Keratinocyte (primary cell): ENCODE measurements around the gene KCNJ9. TPM values are rescaled to one million over a fixed set of nuclear protein-coding genes. Genes with fewer than 3 reads are reported as not detected.
A peak's percentile ranks its signal among the peaks of the same experiment; 100 is the strongest.

Experiments
- DNase-seq: peaks from one replicate; pipeline ENCODE4 v3.0.0-alpha.2; 2011; ENCODE audit warnings: low read depth, missing footprints, low spot score
- FAIRE-seq: peaks from 2 replicates; lab custom pipeline; 2011; peaks lifted over from hg19 to GRCh38; lab: Jason Lieb, UNC
- H2AFZ ChIP-seq: 2 replicates; pipeline ENCODE4 v1.6.0; 2012; ENCODE audit warnings: low read length, control low read depth, inconsistent platforms; ENCODE audit not compliant: control insufficient read depth
- H3K27ac ChIP-seq: 2 replicates; pipeline ENCODE4 v1.5.1; 2011; ENCODE audit warnings: low read length; ENCODE audit not compliant: control insufficient read depth, insufficient read depth
- H3K27me3 ChIP-seq: 3 replicates; pipeline ENCODE4 v1.6.0; 2011; ENCODE audit warnings: low read length; ENCODE audit not compliant: control insufficient read depth, insufficient read depth; ENCODE audit errors: extremely low read depth
- H3K36me3 ChIP-seq, 2 experiments: 2 replicates in 1 of 2; 3 replicates in 1 of 2; pipeline ENCODE4 v1.5.1; 2011; ENCODE audit warnings: low read length in 2 of 2, mild to moderate bottlenecking in 1 of 2; ENCODE audit not compliant: control insufficient read depth in 2 of 2, insufficient read depth in 2 of 2; ENCODE audit errors: extremely low read depth in 1 of 2
- H3K4me1 ChIP-seq: 3 replicates; pipeline ENCODE4 v1.5.1; 2011; ENCODE audit warnings: low read length; ENCODE audit not compliant: control insufficient read depth, insufficient read depth; ENCODE audit errors: extremely low read depth
- H3K4me2 ChIP-seq: 3 replicates; pipeline ENCODE4 v1.6.0; 2011; ENCODE audit warnings: low read depth, low read length; ENCODE audit not compliant: control insufficient read depth, insufficient read depth; ENCODE audit errors: extremely low read depth
- H3K4me3 ChIP-seq, 3 experiments: fragments of 200-600 bp in 1 of 3; sonication (generic) in 1 of 3; 2 replicates in 2 of 3; 3 replicates in 1 of 3; pipeline ENCODE4 v1.5.1; 2011 to 2016; ENCODE audit warnings: low read length in 3 of 3, mild to moderate bottlenecking in 3 of 3, control low read depth in 2 of 3, inconsistent platforms in 1 of 3, low read depth in 1 of 3, mixed read lengths in 1 of 3, mixed run types in 1 of 3, moderate library complexity in 1 of 3; ENCODE audit not compliant: control insufficient read depth in 2 of 3, insufficient read depth in 2 of 3; ENCODE audit errors: extremely low read depth in 1 of 3
- H3K79me2 ChIP-seq: 2 replicates; pipeline ENCODE4 v1.6.0; 2012; ENCODE audit warnings: low read length; ENCODE audit not compliant: control insufficient read depth, insufficient read depth
- H3K9ac ChIP-seq: 3 replicates; pipeline ENCODE4 v1.6.0; 2011; ENCODE audit warnings: low read length; ENCODE audit not compliant: control insufficient read depth, insufficient read depth; ENCODE audit errors: extremely low read depth
- H3K9me1 ChIP-seq: 3 replicates; pipeline ENCODE4 v1.6.0; 2011; ENCODE audit warnings: low read length; ENCODE audit not compliant: control insufficient read depth, insufficient read depth; ENCODE audit errors: extremely low read depth
- H3K9me3 ChIP-seq: 2 replicates; pipeline ENCODE4 v1.5.1; 2012; ENCODE audit warnings: low read depth, low read length; ENCODE audit not compliant: control insufficient read depth
- H4K20me1 ChIP-seq: 3 replicates; pipeline ENCODE4 v1.6.0; 2011; ENCODE audit warnings: low read length; ENCODE audit not compliant: control insufficient read depth, insufficient read depth; ENCODE audit errors: extremely low read depth
- EZH2 ChIP-seq: IDR thresholded peaks from one replicate; pipeline ENCODE4 v1.6.1; 2012; ENCODE audit warnings: inconsistent platforms, mild to moderate bottlenecking, low read length, moderate library complexity
- dilution Hi-C: fragments of 300-500 bp; cut with MboI; formaldehyde crosslinking; loops from one replicate; pipeline ENCODE4 v1.7.0; 2020; ENCODE audit warnings: low sequenced_read_pairs; ENCODE audit not compliant: extremely low pct_ligation_motif_present
- polyA plus RNA-seq, 5 experiments: library from polyadenylated mRNA; depleted of rRNA in 3 of 5; stranded (reverse) in 3 of 5; stranded (forward) in 1 of 5; unstranded in 1 of 5; fragments of >200 nt; gene quantifications; 1 replicate in 1 of 5; 2 replicates in 3 of 5; 3 replicates in 1 of 5; pipeline versions ENCODE4 v1.2.1 to v1.2.3, GENCODE V29; 2011 to 2012; ENCODE audit warnings: missing spikeins in 2 of 5, low read depth in 1 of 5, low replicate concordance in 1 of 5
- TF ChIP-seq, protein P1 (sequence below), 3 experiments: IDR thresholded peaks in 1 of 3; conservative IDR thresholded peaks in 1 of 3; optimal IDR thresholded peaks in 1 of 3; 2 replicates in 2 of 3; 3 replicates in 1 of 3; pipeline versions ENCODE3 to v1.5.1; 2011; ENCODE audit warnings: low read length in 3 of 3, mild to moderate bottlenecking in 3 of 3, moderate library complexity in 2 of 3, control low read depth in 1 of 3, inconsistent platforms in 1 of 3; ENCODE audit not compliant: insufficient read depth in 2 of 3; ENCODE audit errors: extremely low read depth in 1 of 3

The KCNJ9 gene
- polyA plus RNA-seq, 1 donor (not counting 4 experiments of a cell fraction or from before 2014, with no cell fraction given) = not detected

DNA sequence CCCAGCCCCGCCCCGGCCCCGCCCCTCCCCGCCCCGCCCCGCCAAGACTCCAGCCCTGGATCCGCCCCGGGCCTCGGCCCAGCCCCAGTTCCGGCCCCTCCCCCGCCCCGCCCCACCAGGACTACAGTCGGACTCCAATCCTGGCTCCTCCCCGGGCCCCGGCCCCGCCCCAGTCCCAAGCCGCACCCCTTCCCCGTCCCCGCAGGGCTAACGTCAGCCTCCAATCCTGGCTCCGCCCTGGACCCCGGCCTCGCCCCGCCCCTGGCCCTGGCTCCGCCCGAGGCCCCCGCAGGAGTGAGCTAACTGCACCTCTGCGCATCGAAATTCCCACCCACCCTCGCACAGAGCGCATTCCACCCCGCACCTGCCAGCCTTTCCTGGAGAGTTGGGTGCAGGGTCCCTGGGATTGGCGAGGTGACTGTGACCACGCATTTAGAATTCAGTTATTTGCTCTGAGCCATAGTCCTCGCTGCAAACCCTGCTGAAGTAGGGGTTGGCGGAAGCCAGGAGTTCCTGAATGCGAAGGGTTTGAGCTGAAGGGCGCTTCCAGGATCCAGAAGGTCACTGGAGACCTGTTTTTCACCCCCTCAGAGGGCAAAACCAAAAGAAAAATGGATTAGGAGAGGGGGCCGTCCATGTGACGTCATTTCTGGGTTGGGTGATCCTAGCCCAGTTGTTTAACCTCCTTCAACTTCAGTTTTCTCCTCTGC lies 17.7 kb downstream of the KCNJ9 start:
- peak overlapping the region; percentile 61 for H2AFZ ChIP-seq
- no peaks in the 10 kb centered on the region for H4K20me1 ChIP-seq
- H3K4me3 ChIP-seq = peak overlapping the region; percentile 4 to 18 (median 12)
- peak overlapping the region; percentile 22 for H3K27ac ChIP-seq
- dilution Hi-C loops = no loop called here
- TF ChIP-seq EZH2 = no peak
- TF ChIP-seq, protein P1, sequence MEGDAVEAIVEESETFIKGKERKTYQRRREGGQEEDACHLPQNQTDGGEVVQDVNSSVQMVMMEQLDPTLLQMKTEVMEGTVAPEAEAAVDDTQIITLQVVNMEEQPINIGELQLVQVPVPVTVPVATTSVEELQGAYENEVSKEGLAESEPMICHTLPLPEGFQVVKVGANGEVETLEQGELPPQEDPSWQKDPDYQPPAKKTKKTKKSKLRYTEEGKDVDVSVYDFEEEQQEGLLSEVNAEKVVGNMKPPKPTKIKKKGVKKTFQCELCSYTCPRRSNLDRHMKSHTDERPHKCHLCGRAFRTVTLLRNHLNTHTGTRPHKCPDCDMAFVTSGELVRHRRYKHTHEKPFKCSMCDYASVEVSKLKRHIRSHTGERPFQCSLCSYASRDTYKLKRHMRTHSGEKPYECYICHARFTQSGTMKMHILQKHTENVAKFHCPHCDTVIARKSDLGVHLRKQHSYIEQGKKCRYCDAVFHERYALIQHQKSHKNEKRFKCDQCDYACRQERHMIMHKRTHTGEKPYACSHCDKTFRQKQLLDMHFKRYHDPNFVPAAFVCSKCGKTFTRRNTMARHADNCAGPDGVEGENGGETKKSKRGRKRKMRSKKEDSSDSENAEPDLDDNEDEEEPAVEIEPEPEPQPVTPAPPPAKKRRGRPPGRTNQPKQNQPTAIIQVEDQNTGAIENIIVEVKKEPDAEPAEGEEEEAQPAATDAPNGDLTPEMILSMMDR (optimal IDR thresholded peaks at IDR 0.05 in 1 of 3, IDR thresholded peaks at IDR 0.05 in 1 of 3, conservative IDR thresholded peaks at IDR 0.05 in 1 of 3; ENCODE audit: extremely low read depth in 1 of 3, insufficient read depth in 2 of 3, low read length in 3 of 3) = no peak
- DNase-seq = peak; percentile 50
- peak overlapping the region; percentile 20 for H3K9ac ChIP-seq
- H3K9me3 ChIP-seq = no peaks in the 10 kb centered on the region
- no peak for FAIRE-seq
- peaks cover 0 to 3% of the 10 kb centered on the region in 2 experiments for H3K36me3 ChIP-seq
- H3K4me2 ChIP-seq = peak overlapping the region; percentile 69
- H3K9me1 ChIP-seq = no peaks in the 10 kb centered on the region
- no peaks in the 10 kb centered on the region for H3K27me3 ChIP-seq
- H3K4me1 ChIP-seq = peaks cover 24% of the 10 kb centered on the region
- H3K79me2 ChIP-seq = peaks cover 9% of the 10 kb centered on the region

DNA sequence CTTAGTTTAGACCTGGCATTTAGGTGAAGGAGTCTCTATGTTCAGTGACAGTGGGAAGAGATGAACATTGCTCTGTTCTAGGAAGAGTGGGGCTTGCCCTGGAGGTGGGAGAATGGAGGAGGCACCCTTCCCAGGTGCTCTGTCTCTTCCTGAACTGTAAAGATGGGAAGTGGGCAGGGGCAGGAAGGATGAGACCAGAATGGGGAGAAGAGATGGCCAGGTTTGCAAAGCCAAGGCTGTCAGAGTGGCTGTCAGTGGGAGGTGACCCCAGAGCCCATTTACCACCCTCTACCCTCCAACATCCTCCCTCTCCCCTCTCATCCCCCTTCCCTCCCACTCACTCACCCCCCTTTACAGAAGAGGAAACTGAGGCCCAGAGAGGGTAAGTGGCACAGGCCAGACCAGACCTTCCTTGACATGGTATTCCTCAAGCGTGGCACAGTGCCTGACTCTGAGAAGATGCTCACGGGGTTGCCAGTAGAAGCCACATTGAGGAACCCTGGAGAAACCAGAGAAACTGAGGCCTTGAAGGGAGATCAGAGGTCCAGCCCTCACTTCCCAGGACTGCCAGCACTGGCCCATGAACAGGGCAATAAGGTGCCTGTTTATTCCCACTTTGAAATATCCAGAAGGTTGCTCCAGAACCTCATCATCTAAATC lies 18.5 kb downstream of the KCNJ9 start:
- FAIRE-seq = no peak
- Histone ChIP-seq H3K9ac (no peak overlapping the region), H3K4me2 (no peak overlapping the region), H3K27me3 (no peaks in the 10 kb centered on the region), H3K9me3 (no peaks in the 10 kb centered on the region), H3K36me3 (peaks cover 0 to 2% of the 10 kb centered on the region in 2 experiments), H3K4me1 (peaks cover 24% of the 10 kb centered on the region), H3K9me1 (no peaks in the 10 kb centered on the region), H4K20me1 (no peaks in the 10 kb centered on the region), H3K27ac (no peak overlapping the region), H3K79me2 (peaks cover 9% of the 10 kb centered on the region), H2AFZ (no peak overlapping the region), H3K4me3 (no peak overlapping the region)
- TF ChIP-seq, protein P1 (optimal IDR thresholded peaks at IDR 0.05 in 1 of 3, IDR thresholded peaks at IDR 0.05 in 1 of 3, conservative IDR thresholded peaks at IDR 0.05 in 1 of 3; ENCODE audit: extremely low read depth in 1 of 3, insufficient read depth in 2 of 3, low read length in 3 of 3) = no peak
- TF ChIP-seq EZH2 = no peak
- dilution Hi-C loops = no loop called here
- no peak for DNase-seq
